Panc1 (cell line): ENCODE data around the gene TTC16. TPM values are rescaled to one million over a fixed set of nuclear protein-coding genes. Genes with fewer than 3 reads are reported as not detected.

ENCODE experiments used
- ATAC-seq: fragments of 200-7000 bp; cut with Tn5 transposase; 2 replicates; pipeline ENCODE4 v1.9.1; 2020; ENCODE audit warnings: mild to moderate bottlenecking, moderate library complexity
- BruUV-seq: library from RNA; stranded (reverse); fragments of 400-500 nt; replicated peaks from 2 replicates; lab custom pipeline; 2021; lab: Mats Ljungman, UMichigan
- CTCF ChIA-PET: fragments of 300-600 bp; sonication (Branson Sonifier 250); formaldehyde crosslinking; loops from one replicate; lab custom pipeline; 2022; ENCODE audit warnings: antibody characterized with exemption; lab: Charles Lee
- POLR2A ChIA-PET: fragments of 300-600 bp; sonication (Branson Sonifier 250); formaldehyde crosslinking; loops from one replicate; lab custom pipeline; 2022; ENCODE audit warnings: antibody characterized with exemption; lab: Charles Lee
- DNase-seq: peaks from one replicate; pipeline ENCODE4 v3.0.0-alpha.2; 2010; ENCODE audit warnings: low read depth, low spot score
- H3K27ac ChIP-seq: 2 replicates; pipeline ENCODE4 v1.5.1; 2011; ENCODE audit warnings: mild to moderate bottlenecking, low read length, inconsistent platforms
- H3K27me3 ChIP-seq: fragments of 200-500 bp; sonication (Bioruptor generic); 2 replicates; pipeline ENCODE4 v1.6.0; 2014; ENCODE audit warnings: low read length, inconsistent platforms; ENCODE audit not compliant: control insufficient read depth, insufficient read depth
- H3K36me3 ChIP-seq: fragments of 200-500 bp; sonication (Bioruptor generic); 2 replicates; pipeline ENCODE4 v1.5.1; 2014; ENCODE audit warnings: inconsistent platforms, mild to moderate bottlenecking, low read length, moderate library complexity; ENCODE audit not compliant: control insufficient read depth, insufficient read depth
- H3K4me1 ChIP-seq: 2 replicates; pipeline ENCODE4 v1.5.1; 2011; ENCODE audit warnings: inconsistent platforms, mild to moderate bottlenecking, low read length, moderate library complexity; ENCODE audit not compliant: control insufficient read depth, insufficient read depth
- H3K4me3 ChIP-seq, 2 experiments: 2 replicates each; pipeline ENCODE4 v1.5.1; 2011 to 2012; ENCODE audit warnings: low read depth in 2 of 2, low read length in 2 of 2, mild to moderate bottlenecking in 2 of 2, inconsistent platforms in 1 of 2, moderate library complexity in 1 of 2
- H3K9me3 ChIP-seq: fragments of 200-500 bp; sonication (Bioruptor generic); 2 replicates; pipeline ENCODE4 v1.5.1; 2014; ENCODE audit warnings: low read depth, mild to moderate bottlenecking, inconsistent platforms, low read length, moderate library complexity; ENCODE audit not compliant: control insufficient read depth, insufficient read depth
- CTCF ChIP-seq: fragments of 450-650 bp; IDR thresholded peaks from 2 replicates; pipeline ENCODE4 v1.5.1; 2017; ENCODE audit warnings: mild to moderate bottlenecking
- POLR2AphosphoS5 ChIP-seq: IDR thresholded peaks from 2 replicates; pipeline ENCODE4 v1.6.1; 2012; ENCODE audit warnings: mild to moderate bottlenecking, low read depth, low read length, moderate library complexity
- SIN3A ChIP-seq: IDR thresholded peaks from 2 replicates; pipeline ENCODE4 v1.6.1; 2012; ENCODE audit warnings: low read depth, mild to moderate bottlenecking, low read length, moderate library complexity, borderline replicate concordance; ENCODE audit not compliant: insufficient read depth
- TCF7L2 ChIP-seq: IDR thresholded peaks from 2 replicates; pipeline ENCODE4 v1.6.1; 2011; ENCODE audit warnings: mild to moderate bottlenecking, low read depth, low read length, inconsistent platforms
- in situ Hi-C: cut with HindIII; loops from 2 replicates; pipeline ENCODE4 v1.10.0; 2016; ENCODE audit warnings: low sequenced_read_pairs, low pct_unique_long_range_greater_than_20kb
- intact Hi-C: fragments of 100-400 bp; cut with micrococcal nuclease; formaldehyde crosslinking; loops from one replicate; pipeline ENCODE4 v1.10.0; 2022; ENCODE audit not compliant: unreplicated experiment
- total RNA-seq: library from RNA; stranded (reverse); gene quantifications from one replicate; pipeline ENCODE4 v1.2.1, GENCODE V29; 2021; ENCODE audit not compliant: unreplicated experiment
- TF ChIP-seq, protein P1 (sequence below), 2 experiments: IDR thresholded peaks; 2 replicates each; pipeline ENCODE4 v1.6.1; 2011 to 2012; ENCODE audit warnings: low read depth in 2 of 2, control low read depth in 1 of 2, low read length in 1 of 2, mild to moderate bottlenecking in 1 of 2, moderate library complexity in 1 of 2; ENCODE audit not compliant: insufficient read depth in 1 of 2

Gene TTC16
- total RNA-seq, 1 experiment from 2014 or later: 0.05 TPM

DNA sequence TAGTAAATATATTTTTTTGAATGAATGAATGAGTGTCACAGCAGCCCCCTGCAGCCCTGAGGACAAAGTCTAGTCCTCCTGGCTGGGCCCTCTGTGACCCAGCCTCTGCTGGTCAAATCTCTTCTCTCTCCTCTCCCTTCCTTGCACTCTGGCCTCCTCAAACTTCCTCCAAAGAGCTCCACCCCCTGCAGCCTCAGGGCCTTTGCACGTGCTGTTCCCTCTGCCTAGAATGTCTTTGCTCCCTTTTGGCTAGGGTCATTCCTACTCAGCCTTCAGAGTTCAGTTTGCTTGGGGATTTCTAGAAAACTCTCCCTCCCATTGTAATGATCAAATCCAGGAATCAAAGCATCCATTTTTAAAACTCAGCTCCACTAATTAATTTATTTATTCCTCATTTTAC, 49.5 kb downstream of the TTC16 start:
- ATAC-seq (no peak), DNase-seq (no peak)
- H3K4me3 ChIP-seq: no peak overlapping the region
- no peaks in the 10 kb centered on the region for H3K36me3 ChIP-seq
- H3K9me3 ChIP-seq: no peaks in the 10 kb centered on the region
- H3K27ac ChIP-seq: no peak overlapping the region
- intact Hi-C loops (no loop called here), in situ Hi-C loops (no loop called here)
- H3K4me1 ChIP-seq: no peaks in the 10 kb centered on the region
- BruUV-seq: no TSS peak
- TF ChIP-seq POLR2AphosphoS5 (no peak), CTCF (no peak), TCF7L2 (no peak)
- no peaks in the 10 kb centered on the region for H3K27me3 ChIP-seq
- CTCF ChIA-PET: no interaction called here
- POLR2A ChIA-PET: interaction anchor here (0.8 kb wide), 1 partner anchor 10 kb away, joined by 3 read pairs; no protein-coding TSS in a partner anchor

DNA sequence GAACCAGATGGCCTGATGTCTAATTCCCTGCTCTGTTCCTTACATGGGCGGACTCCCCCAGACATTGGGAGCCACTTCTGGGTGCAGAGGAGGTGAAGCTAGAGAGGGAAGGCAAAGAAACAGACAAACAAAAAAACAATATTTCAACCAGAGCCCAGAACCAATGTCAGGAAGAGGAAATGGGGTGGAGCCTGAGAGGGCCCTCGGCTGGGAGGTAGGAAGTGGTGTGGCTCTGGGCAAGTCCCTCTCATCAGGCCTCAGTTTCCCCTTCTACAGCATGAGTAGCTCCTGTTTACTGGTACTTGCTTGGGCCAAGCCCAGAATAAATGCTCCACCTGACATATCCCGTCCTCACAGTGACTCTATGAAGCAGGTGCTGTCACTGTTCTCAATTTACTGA, 51.5 kb downstream of the TTC16 start:
- CTCF ChIA-PET: interaction anchor here (0.6 kb wide), 1 partner anchor 9 kb away, joined by 3 read pairs; no protein-coding TSS in a partner anchor
- H3K4me1 ChIP-seq: no peaks in the 10 kb centered on the region
- H3K36me3 ChIP-seq: no peaks in the 10 kb centered on the region
- H3K27ac ChIP-seq: no peak overlapping the region
- no peaks in the 10 kb centered on the region for H3K27me3 ChIP-seq
- DNase-seq (no peak), ATAC-seq (no peak)
- H3K4me3 ChIP-seq: no peak overlapping the region
- no peaks in the 10 kb centered on the region for H3K9me3 ChIP-seq
- in situ Hi-C loops (no loop called here), intact Hi-C loops (no loop called here)
- BruUV-seq: no TSS peak
- no peak for TF ChIP-seq CTCF
- TF ChIP-seq, protein P1, sequence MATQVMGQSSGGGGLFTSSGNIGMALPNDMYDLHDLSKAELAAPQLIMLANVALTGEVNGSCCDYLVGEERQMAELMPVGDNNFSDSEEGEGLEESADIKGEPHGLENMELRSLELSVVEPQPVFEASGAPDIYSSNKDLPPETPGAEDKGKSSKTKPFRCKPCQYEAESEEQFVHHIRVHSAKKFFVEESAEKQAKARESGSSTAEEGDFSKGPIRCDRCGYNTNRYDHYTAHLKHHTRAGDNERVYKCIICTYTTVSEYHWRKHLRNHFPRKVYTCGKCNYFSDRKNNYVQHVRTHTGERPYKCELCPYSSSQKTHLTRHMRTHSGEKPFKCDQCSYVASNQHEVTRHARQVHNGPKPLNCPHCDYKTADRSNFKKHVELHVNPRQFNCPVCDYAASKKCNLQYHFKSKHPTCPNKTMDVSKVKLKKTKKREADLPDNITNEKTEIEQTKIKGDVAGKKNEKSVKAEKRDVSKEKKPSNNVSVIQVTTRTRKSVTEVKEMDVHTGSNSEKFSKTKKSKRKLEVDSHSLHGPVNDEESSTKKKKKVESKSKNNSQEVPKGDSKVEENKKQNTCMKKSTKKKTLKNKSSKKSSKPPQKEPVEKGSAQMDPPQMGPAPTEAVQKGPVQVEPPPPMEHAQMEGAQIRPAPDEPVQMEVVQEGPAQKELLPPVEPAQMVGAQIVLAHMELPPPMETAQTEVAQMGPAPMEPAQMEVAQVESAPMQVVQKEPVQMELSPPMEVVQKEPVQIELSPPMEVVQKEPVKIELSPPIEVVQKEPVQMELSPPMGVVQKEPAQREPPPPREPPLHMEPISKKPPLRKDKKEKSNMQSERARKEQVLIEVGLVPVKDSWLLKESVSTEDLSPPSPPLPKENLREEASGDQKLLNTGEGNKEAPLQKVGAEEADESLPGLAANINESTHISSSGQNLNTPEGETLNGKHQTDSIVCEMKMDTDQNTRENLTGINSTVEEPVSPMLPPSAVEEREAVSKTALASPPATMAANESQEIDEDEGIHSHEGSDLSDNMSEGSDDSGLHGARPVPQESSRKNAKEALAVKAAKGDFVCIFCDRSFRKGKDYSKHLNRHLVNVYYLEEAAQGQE (IDR thresholded peaks at IDR 0.05; ENCODE audit: insufficient read depth in 1 of 2, low read depth in 2 of 2, low read length in 1 of 2): no peak
- no peak for TF ChIP-seq SIN3A
- TF ChIP-seq POLR2AphosphoS5: no peak
- no peak for TF ChIP-seq TCF7L2
- POLR2A ChIA-PET: no interaction called here
